HEK293 (cell line): ENCODE data around the gene GGNBP2.

Source experiments
- GLI4 ChIP-seq: fragments of 450-650 bp; formaldehyde crosslinking; IDR thresholded peaks from 2 replicates; pipeline ENCODE4 v1.5.1; 2016; ENCODE audit warnings: missing biosample characterization, missing genetic modification characterization
- HOXA7 ChIP-seq: sonication (generic); formaldehyde crosslinking; IDR thresholded peaks from 2 replicates; pipeline ENCODE4 v1.8.1; 2022; ENCODE audit warnings: missing genetic modification reagents, borderline replicate concordance
- PRDM1 ChIP-seq: fragments of 450-650 bp; formaldehyde crosslinking; IDR thresholded peaks from 2 replicates; pipeline ENCODE4; 2016; ENCODE audit warnings: missing biosample characterization, missing genetic modification characterization
- SALL2 ChIP-seq: fragments of 450-650 bp; formaldehyde crosslinking; IDR thresholded peaks from 2 replicates; pipeline ENCODE4 v1.5.0; 2017; ENCODE audit warnings: missing biosample characterization, mild to moderate bottlenecking, missing genetic modification characterization, borderline replicate concordance
- SETDB1 ChIP-seq: IDR thresholded peaks from one replicate; pipeline ENCODE4 v1.6.1; 2017; ENCODE audit warnings: mild to moderate bottlenecking, low read length, moderate library complexity, mixed read lengths; ENCODE audit not compliant: insufficient read length
- ZBTB20 ChIP-seq: fragments of 450-650 bp; formaldehyde crosslinking; IDR thresholded peaks from 2 replicates; pipeline ENCODE4 v1.5.1; 2016; ENCODE audit warnings: missing biosample characterization, missing genetic modification characterization
- ZNF121 ChIP-seq: fragments of 450-650 bp; formaldehyde crosslinking; IDR thresholded peaks from 2 replicates; pipeline ENCODE4 v1.5.1; 2016; ENCODE audit warnings: missing biosample characterization, missing genetic modification characterization
- ZNF146 ChIP-seq: fragments of 450-650 bp; formaldehyde crosslinking; IDR thresholded peaks from 2 replicates; pipeline ENCODE4 v1.5.1; 2016; ENCODE audit warnings: missing biosample characterization, missing genetic modification characterization
- ZNF549 ChIP-seq: fragments of 450-650 bp; IDR thresholded peaks from 2 replicates; pipeline ENCODE4 v1.5.1; 2018; ENCODE audit warnings: missing biosample characterization, missing genetic modification characterization, mild to moderate bottlenecking, inconsistent platforms, moderate library complexity
- ZNF600 ChIP-seq: fragments of 450-650 bp; formaldehyde crosslinking; IDR thresholded peaks from 2 replicates; pipeline ENCODE4 v1.5.1; 2016; ENCODE audit warnings: missing biosample characterization, missing genetic modification characterization
- ZNF830 ChIP-seq: fragments of 450-650 bp; IDR thresholded peaks from 2 replicates; pipeline ENCODE4 v1.5.0; 2018; ENCODE audit warnings: missing biosample characterization, missing genetic modification characterization, low read depth, mild to moderate bottlenecking, moderate library complexity
- TF ChIP-seq, protein P1 (sequence below): fragments of 450-650 bp; formaldehyde crosslinking; IDR thresholded peaks from 2 replicates; pipeline ENCODE4 v1.5.1; 2016; ENCODE audit warnings: missing biosample characterization, missing genetic modification characterization
- TF ChIP-seq, protein P2 (sequence below): fragments of 450-650 bp; formaldehyde crosslinking; IDR thresholded peaks from 2 replicates; pipeline ENCODE4 v1.5.1; 2016; ENCODE audit warnings: missing biosample characterization, missing genetic modification characterization
- TF ChIP-seq, protein P3 (sequence below): fragments of 450-650 bp; formaldehyde crosslinking; IDR thresholded peaks from 2 replicates; pipeline ENCODE4 v1.5.1; 2016; ENCODE audit warnings: missing biosample characterization, missing genetic modification characterization

DNA sequence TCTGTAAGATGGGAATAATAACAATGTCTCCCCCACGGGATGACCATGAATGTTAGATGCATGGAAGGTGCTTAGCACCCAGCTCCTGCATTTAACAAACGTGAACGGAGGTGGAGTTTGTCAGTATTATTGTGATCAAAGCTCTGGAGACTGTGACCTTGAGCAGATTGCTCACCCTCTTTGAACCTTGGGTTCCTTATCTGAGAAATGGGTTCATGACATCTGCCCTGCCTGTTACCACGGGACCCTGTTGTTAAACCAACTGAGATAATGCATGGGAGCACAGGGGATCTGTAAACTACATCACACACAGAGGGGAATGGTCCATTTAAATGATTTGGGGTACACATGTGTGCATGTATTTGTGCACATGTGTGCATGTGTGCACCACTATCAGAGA lies 86.3 kb downstream of the GGNBP2 start:
- TF ChIP-seq ZNF600: no peak
- TF ChIP-seq, protein P1, sequence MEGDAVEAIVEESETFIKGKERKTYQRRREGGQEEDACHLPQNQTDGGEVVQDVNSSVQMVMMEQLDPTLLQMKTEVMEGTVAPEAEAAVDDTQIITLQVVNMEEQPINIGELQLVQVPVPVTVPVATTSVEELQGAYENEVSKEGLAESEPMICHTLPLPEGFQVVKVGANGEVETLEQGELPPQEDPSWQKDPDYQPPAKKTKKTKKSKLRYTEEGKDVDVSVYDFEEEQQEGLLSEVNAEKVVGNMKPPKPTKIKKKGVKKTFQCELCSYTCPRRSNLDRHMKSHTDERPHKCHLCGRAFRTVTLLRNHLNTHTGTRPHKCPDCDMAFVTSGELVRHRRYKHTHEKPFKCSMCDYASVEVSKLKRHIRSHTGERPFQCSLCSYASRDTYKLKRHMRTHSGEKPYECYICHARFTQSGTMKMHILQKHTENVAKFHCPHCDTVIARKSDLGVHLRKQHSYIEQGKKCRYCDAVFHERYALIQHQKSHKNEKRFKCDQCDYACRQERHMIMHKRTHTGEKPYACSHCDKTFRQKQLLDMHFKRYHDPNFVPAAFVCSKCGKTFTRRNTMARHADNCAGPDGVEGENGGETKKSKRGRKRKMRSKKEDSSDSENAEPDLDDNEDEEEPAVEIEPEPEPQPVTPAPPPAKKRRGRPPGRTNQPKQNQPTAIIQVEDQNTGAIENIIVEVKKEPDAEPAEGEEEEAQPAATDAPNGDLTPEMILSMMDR (tag by site-specific recombination): no peak
- no peak for TF ChIP-seq ZNF146
- TF ChIP-seq ZNF549 (tag by site-specific recombination): no peak
- no peak for TF ChIP-seq ZNF121 (tag by site-specific recombination)
- TF ChIP-seq HOXA7 (CRISPR knock-in tag): no peak
- no peak for TF ChIP-seq SETDB1
- TF ChIP-seq ZNF830: no peak
- TF ChIP-seq PRDM1 (tag by site-specific recombination): no peak
- no peak for TF ChIP-seq ZBTB20 (tag by site-specific recombination)
- TF ChIP-seq, protein P2, sequence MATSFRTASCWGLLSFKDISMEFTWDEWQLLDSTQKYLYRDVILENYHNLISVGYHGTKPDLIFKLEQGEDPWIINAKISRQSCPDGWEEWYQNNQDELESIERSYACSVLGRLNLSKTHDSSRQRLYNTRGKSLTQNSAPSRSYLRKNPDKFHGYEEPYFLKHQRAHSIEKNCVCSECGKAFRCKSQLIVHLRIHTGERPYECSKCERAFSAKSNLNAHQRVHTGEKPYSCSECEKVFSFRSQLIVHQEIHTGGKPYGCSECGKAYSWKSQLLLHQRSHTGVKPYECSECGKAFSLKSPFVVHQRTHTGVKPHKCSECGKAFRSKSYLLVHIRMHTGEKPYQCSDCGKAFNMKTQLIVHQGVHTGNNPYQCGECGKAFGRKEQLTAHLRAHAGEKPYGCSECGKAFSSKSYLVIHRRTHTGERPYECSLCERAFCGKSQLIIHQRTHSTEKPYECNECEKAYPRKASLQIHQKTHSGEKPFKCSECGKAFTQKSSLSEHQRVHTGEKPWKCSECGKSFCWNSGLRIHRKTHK (tag by site-specific recombination): no peak
- no peak for TF ChIP-seq GLI4 (tag by site-specific recombination)
- TF ChIP-seq, protein P3, sequence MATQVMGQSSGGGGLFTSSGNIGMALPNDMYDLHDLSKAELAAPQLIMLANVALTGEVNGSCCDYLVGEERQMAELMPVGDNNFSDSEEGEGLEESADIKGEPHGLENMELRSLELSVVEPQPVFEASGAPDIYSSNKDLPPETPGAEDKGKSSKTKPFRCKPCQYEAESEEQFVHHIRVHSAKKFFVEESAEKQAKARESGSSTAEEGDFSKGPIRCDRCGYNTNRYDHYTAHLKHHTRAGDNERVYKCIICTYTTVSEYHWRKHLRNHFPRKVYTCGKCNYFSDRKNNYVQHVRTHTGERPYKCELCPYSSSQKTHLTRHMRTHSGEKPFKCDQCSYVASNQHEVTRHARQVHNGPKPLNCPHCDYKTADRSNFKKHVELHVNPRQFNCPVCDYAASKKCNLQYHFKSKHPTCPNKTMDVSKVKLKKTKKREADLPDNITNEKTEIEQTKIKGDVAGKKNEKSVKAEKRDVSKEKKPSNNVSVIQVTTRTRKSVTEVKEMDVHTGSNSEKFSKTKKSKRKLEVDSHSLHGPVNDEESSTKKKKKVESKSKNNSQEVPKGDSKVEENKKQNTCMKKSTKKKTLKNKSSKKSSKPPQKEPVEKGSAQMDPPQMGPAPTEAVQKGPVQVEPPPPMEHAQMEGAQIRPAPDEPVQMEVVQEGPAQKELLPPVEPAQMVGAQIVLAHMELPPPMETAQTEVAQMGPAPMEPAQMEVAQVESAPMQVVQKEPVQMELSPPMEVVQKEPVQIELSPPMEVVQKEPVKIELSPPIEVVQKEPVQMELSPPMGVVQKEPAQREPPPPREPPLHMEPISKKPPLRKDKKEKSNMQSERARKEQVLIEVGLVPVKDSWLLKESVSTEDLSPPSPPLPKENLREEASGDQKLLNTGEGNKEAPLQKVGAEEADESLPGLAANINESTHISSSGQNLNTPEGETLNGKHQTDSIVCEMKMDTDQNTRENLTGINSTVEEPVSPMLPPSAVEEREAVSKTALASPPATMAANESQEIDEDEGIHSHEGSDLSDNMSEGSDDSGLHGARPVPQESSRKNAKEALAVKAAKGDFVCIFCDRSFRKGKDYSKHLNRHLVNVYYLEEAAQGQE (tag by site-specific recombination): no peak
- no peak for TF ChIP-seq SALL2 (tag by site-specific recombination)
